ENCODE measurements around the gene MED13L.
"Not testable (repeated sequence)": the region's sequence is repeated elsewhere in the genome, so short reads cannot be mapped to it uniquely, and the experiment has no call there.

The MED13L gene

GRCh38 chr12:115998794-115999478 is 278.6 kb downstream of the MED13L start:
- DNase-seq = no peak

GRCh38 chr12:115998119-115998633 is 279.3 kb downstream of the MED13L start:
- peak; percentile 74 for DNase-seq

GRCh38 chr12:115993737-115994136 is 283.8 kb downstream of the MED13L start:
- DNase-seq = no peak

- DNase-seq = no peak
Observed at GRCh38 chr12:115990241-115990640, 287.3 kb downstream of the MED13L start.

- no peak for DNase-seq
Observed at GRCh38 chr12:115988625-115989563, 288.6 kb downstream of the MED13L start.

- no peak for DNase-seq
Observed at GRCh38 chr12:115988212-115988611, 289.3 kb downstream of the MED13L start.

GRCh38 chr12:115984616-115985015 is 292.9 kb downstream of the MED13L start:
- DNase-seq = no peak

GRCh38 chr12:115983226-115983798 is 294.2 kb downstream of the MED13L start:
- DNase-seq = no peak

- no peak for DNase-seq
Observed at GRCh38 chr12:115980339-115980738, 297.2 kb downstream of the MED13L start.

- DNase-seq = no peak
Observed at GRCh38 chr12:115979851-115980250, 297.6 kb downstream of the MED13L start.

GRCh38 chr12:115979351-115979750 is 298.1 kb downstream of the MED13L start:
- no peak for DNase-seq

GRCh38 chr12:115976829-115977228 is 300.7 kb downstream of the MED13L start:
- not testable (repeated sequence) for DNase-seq

GRCh38 chr12:115975411-115975810 is 302.1 kb downstream of the MED13L start:
- no peak for DNase-seq

- no peak for DNase-seq
Observed at GRCh38 chr12:115973968-115974724, 303.3 kb downstream of the MED13L start.

GRCh38 chr12:115973066-115973465 is 304.4 kb downstream of the MED13L start:
- no peak for DNase-seq

GRCh38 chr12:115972241-115972640 is 305.3 kb downstream of the MED13L start:
- DNase-seq = no peak

- no peak for DNase-seq
Observed at GRCh38 chr12:115968211-115968610, 309.3 kb downstream of the MED13L start.

- DNase-seq = no peak
Observed at GRCh38 chr12:115966376-115966775, 311.1 kb downstream of the MED13L start.

GRCh38 chr12:115964626-115965025 is 312.9 kb downstream of the MED13L start:
- DNase-seq = no peak

GRCh38 chr12:115964214-115964613 is 313.3 kb downstream of the MED13L start:
- no peak for DNase-seq

GRCh38 chr12:115962216-115962615 is 315.3 kb downstream of the MED13L start:
- no peak for DNase-seq
